Neuronal stem cell (in vitro differentiated cells): ENCODE results near the gene MACROD1.
A peak's percentile ranks its signal among the peaks of the same experiment; 100 is the strongest.
"Not testable (repeated sequence)": the region's sequence is repeated elsewhere in the genome, so short reads cannot be mapped to it uniquely, and the experiment has no call there.

Source experiments
- DNase-seq: peaks from one replicate; pipeline ENCODE4 v3.0.0-alpha.2; 2013; ENCODE audit warnings: low spot score
- H2AFZ ChIP-seq: one replicate; pipeline ENCODE4 v1.6.1; 2013; ENCODE audit warnings: mild to moderate bottlenecking, low read length, inconsistent platforms
- H2AK5ac ChIP-seq: 2 replicates; pipeline ENCODE4 v1.6.1; 2013; ENCODE audit warnings: low read depth, mild to moderate bottlenecking, inconsistent platforms, low read length, moderate library complexity, mixed read lengths
- H2BK120ac ChIP-seq: 2 replicates; pipeline ENCODE4 v1.6.1; 2013; ENCODE audit warnings: low read depth, mild to moderate bottlenecking, inconsistent platforms, low read length, moderate library complexity, mixed read lengths
- H2BK12ac ChIP-seq: one replicate; pipeline ENCODE4 v1.6.1; 2013; ENCODE audit warnings: low read length, inconsistent platforms
- H2BK15ac ChIP-seq: 2 replicates; pipeline ENCODE4 v1.6.1; 2013; ENCODE audit warnings: mild to moderate bottlenecking, low read length, inconsistent platforms, mixed read lengths
- H2BK5ac ChIP-seq: one replicate; pipeline ENCODE4 v1.6.1; 2013; ENCODE audit warnings: inconsistent platforms, mild to moderate bottlenecking, low read length, moderate library complexity
- H3K14ac ChIP-seq: one replicate; pipeline ENCODE4 v1.6.1; 2013; ENCODE audit warnings: low read length, inconsistent platforms
- H3K18ac ChIP-seq: 2 replicates; pipeline ENCODE4 v1.6.1; 2013; ENCODE audit warnings: low read length, inconsistent platforms
- H3K23ac ChIP-seq: 2 replicates; pipeline ENCODE4 v1.6.1; 2013; ENCODE audit warnings: low read depth, mild to moderate bottlenecking, mixed read lengths, low read length, inconsistent platforms; ENCODE audit not compliant: poor library complexity
- H3K27ac ChIP-seq: replicated peaks from 3 replicates; pipeline ENCODE4 v1.5.1; 2013; ENCODE audit warnings: low read length, inconsistent platforms
- H3K27me3 ChIP-seq, 3 experiments: 2 replicates each; pipeline ENCODE4 v1.6.1; 2013; ENCODE audit warnings: low read length in 3 of 3, mild to moderate bottlenecking in 2 of 3, inconsistent platforms in 1 of 3, low read depth in 1 of 3, mixed read lengths in 1 of 3, moderate library complexity in 1 of 3; ENCODE audit not compliant: control insufficient read depth in 3 of 3, insufficient read depth in 3 of 3
- H3K36me3 ChIP-seq, 2 donors: replicated peaks in 1 of 2; 2 replicates each; pipeline ENCODE4 v1.6.1; 2013; ENCODE audit warnings: low read length in 2 of 2; ENCODE audit not compliant: control insufficient read depth in 2 of 2, insufficient read depth in 2 of 2
- H3K4ac ChIP-seq: 2 replicates; pipeline ENCODE4 v1.6.1; 2013; ENCODE audit warnings: inconsistent platforms, mild to moderate bottlenecking, low read length, moderate library complexity
- H3K4me1 ChIP-seq, 2 donors: 1 replicate in 1 of 2; 2 replicates in 1 of 2; pipeline ENCODE4 v1.6.1; 2013; ENCODE audit warnings: low read length in 2 of 2, low read depth in 1 of 2; ENCODE audit not compliant: control insufficient read depth in 2 of 2, insufficient read depth in 1 of 2
- H3K4me2 ChIP-seq: one replicate; pipeline ENCODE4 v1.6.1; 2013; ENCODE audit warnings: mild to moderate bottlenecking, low read length, inconsistent platforms; ENCODE audit not compliant: insufficient read depth, poor library complexity, severe bottlenecking
- H3K4me3 ChIP-seq, 2 donors: 2 replicates each; pipeline ENCODE4 v1.5.1; 2013; ENCODE audit warnings: low read length in 2 of 2, mild to moderate bottlenecking in 2 of 2, inconsistent platforms in 1 of 2, moderate library complexity in 1 of 2
- H3K79me1 ChIP-seq: one replicate; pipeline ENCODE4 v1.6.1; 2013; ENCODE audit warnings: low read depth, mild to moderate bottlenecking, inconsistent platforms, low read length, moderate library complexity
- H3K9ac ChIP-seq: one replicate; pipeline ENCODE4 v1.6.1; 2013; ENCODE audit warnings: mild to moderate bottlenecking, low read depth, low read length, inconsistent platforms; ENCODE audit not compliant: poor library complexity
- H3K9me3 ChIP-seq, 2 donors: replicated peaks in 1 of 2; 2 replicates each; pipeline versions ENCODE3 to v1.6.1; 2013; ENCODE audit warnings: low read length in 2 of 2, mild to moderate bottlenecking in 2 of 2, inconsistent platforms in 1 of 2, low read depth in 1 of 2, mixed read lengths in 1 of 2, moderate library complexity in 1 of 2; ENCODE audit not compliant: control insufficient read depth in 2 of 2, insufficient read depth in 1 of 2
- H4K8ac ChIP-seq: one replicate; pipeline ENCODE4 v1.6.1; 2013; ENCODE audit warnings: low read depth, mild to moderate bottlenecking, inconsistent platforms, low read length, moderate library complexity
- H4K91ac ChIP-seq: one replicate; pipeline ENCODE4 v1.6.1; 2013; ENCODE audit warnings: low read length, low read depth, mild to moderate bottlenecking, inconsistent platforms; ENCODE audit not compliant: poor library complexity
- WGBS, 2 donors: extraction: QIAGEN DNeasy Blood & Tissue Kit; methylation state at CpG; one replicate each; pipeline ENCODE4 v1.1.7; 2013; ENCODE audit warnings: missing lambda C conversion rate in 2 of 2, mixed read lengths in 1 of 2; ENCODE audit not compliant: insufficient read length in 2 of 2, insufficient replicate concordance in 1 of 2; ENCODE audit errors: extremely low coverage in 2 of 2; 5-methylcytosine and 5-hydroxymethylcytosine counted together

Gene MACROD1

DNA sequence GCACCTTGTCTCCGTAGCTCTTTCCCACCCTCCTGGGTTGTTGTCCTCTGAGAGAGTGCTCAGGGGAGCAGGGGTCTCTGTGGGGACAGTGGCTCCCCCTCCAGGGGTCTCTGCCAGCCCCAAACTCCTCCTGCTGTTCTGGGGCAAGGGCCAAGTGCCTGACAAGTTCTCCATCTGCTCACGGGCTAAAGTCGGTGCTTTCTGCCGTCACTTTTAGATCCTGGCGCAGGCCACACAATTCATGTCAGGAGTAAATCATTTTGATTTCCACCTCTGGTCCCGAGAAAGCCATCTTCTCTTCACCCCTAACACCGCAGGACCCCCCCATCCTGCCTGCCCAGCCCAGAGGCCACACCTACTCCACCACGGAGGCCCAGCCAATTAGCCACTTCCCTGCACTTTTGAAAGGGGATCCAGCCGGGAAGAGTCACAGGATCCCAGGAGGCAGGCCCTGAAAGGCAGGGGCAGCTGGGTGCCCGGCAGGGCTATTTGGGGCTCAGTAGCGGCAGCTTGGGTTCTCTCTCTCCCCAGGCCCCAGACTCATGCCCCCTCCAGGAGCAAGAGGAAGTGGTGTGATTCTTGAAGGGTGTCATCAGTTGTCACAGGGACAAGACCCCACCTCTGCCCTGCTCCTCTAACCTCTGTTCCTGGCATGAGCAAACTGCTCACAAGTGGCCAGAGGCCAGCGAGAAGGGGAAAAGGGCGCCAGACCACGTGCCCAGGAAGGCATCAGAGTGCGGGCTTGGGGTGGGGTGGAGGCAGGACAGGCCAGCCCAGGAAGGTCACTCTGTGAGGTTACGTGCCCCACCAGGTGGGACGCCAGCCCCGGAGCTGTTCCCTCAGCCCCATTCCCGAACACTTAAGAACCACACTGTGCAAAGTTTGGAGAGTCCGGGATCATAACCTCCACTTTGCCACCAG lies 1.3 kb downstream of the MACROD1 start:
- Histone ChIP-seq H3K4me3 (peak overlapping the region; percentile 28 to 85), H3K36me3 (no peaks in the 10 kb centered on the region), H3K79me1 (peaks cover 2% of the 10 kb centered on the region), H3K23ac (peak overlapping the region; percentile 1), H3K4ac (no peak overlapping the region), H2BK5ac (peak overlapping the region; percentile 14), H3K9me3 (no peaks in the 10 kb centered on the region), H3K4me2 (peak overlapping the region; percentile 85), H3K4me1 (peaks cover 8 to 12% of the 10 kb centered on the region in 2 donors), H4K8ac (no peak overlapping the region), H2BK120ac (no peak overlapping the region), H2BK12ac (no peak overlapping the region), H3K18ac (peak overlapping the region; percentile 4), H3K9ac (peak overlapping the region; percentile 87), H4K91ac (no peak overlapping the region), H3K27ac (no peak overlapping the region), H3K14ac (no peak overlapping the region), H3K27me3 (no peaks in the 10 kb centered on the region), H2AFZ (peak overlapping the region; percentile 100), H2BK15ac (peak overlapping the region; percentile 86), H2AK5ac (peak overlapping the region; percentile 79)
- no peak for DNase-seq
- WGBS, 2 donors, result no CpG with 5 or more reads among the region's 20 CpGs

DNA sequence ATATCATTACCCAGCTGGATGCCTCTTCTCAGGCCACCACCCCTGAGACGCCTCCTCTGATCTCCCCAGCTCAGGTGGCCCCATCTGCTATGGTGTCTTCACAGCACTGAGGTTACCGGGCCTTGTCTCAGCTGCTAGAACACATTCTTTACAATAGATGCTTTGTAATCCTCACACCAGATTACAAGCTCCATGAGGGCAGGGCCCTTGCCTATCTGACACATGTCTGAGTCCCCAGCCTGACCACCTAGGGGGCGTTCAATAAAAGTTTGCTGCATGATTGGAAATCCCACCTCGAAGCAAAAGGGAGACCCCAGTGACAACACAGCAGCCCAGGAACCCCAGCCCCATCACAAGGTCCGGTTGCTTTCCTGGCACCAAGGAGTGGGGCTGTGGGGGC lies 2.0 kb downstream of the MACROD1 start:
- Histone ChIP-seq H4K8ac (no peak overlapping the region), H2BK120ac (no peak overlapping the region), H2BK15ac (no peak overlapping the region), H2AFZ (no peak overlapping the region), H2BK5ac (no peak overlapping the region), H3K4me1 (peaks cover 8 to 12% of the 10 kb centered on the region in 2 donors), H3K23ac (no peak overlapping the region), H3K27me3 (no peaks in the 10 kb centered on the region), H3K4me3 (no peak overlapping the region), H3K36me3 (no peaks in the 10 kb centered on the region), H3K9ac (no peak overlapping the region), H3K14ac (no peak overlapping the region), H4K91ac (no peak overlapping the region), H3K4me2 (no peak overlapping the region), H3K79me1 (peaks cover 2% of the 10 kb centered on the region), H3K18ac (no peak overlapping the region), H2BK12ac (no peak overlapping the region), H2AK5ac (peak overlapping the region; percentile 27), H3K4ac (no peak overlapping the region), H3K27ac (no peak overlapping the region), H3K9me3 (no peaks in the 10 kb centered on the region)
- WGBS, 2 donors, result no CpG with 5 or more reads among the region's 5 CpGs
- no peak for DNase-seq

GRCh38 chr11:64162769-64163168 lies 3.1 kb downstream of the MACROD1 start:
- no CpG with 5 or more reads among the region's 16 CpGs for WGBS, 2 donors
- H2AFZ ChIP-seq, H3K36me3 ChIP-seq, H3K4me2 ChIP-seq, H2BK12ac ChIP-seq, H3K18ac ChIP-seq, H4K91ac ChIP-seq, H3K9me3 ChIP-seq, H2BK5ac ChIP-seq, H3K79me1 ChIP-seq, DNase-seq, H3K4me3 ChIP-seq, H3K9ac ChIP-seq, H2BK120ac ChIP-seq, H4K8ac ChIP-seq, H2BK15ac ChIP-seq, H2AK5ac ChIP-seq, H3K27me3 ChIP-seq, H3K4ac ChIP-seq, H3K14ac ChIP-seq, H3K23ac ChIP-seq, H3K27ac ChIP-seq: not testable (repeated sequence)
- H3K4me1 ChIP-seq, result peaks cover 8 to 12% of the 10 kb centered on the region in 2 donors

GRCh38 chr11:64161037-64161436 lies 4.9 kb downstream of the MACROD1 start:
- no peak overlapping the region for H3K14ac ChIP-seq
- no peak overlapping the region for H2AFZ ChIP-seq
- no peak overlapping the region for H3K4ac ChIP-seq
- H3K9ac ChIP-seq, result no peak overlapping the region
- no peak overlapping the region for H4K91ac ChIP-seq
- H3K36me3 ChIP-seq, result no peaks in the 10 kb centered on the region
- peaks cover 2% of the 10 kb centered on the region for H3K79me1 ChIP-seq
- no peak overlapping the region for H2BK120ac ChIP-seq
- DNase-seq, result no peak
- no peaks in the 10 kb centered on the region for H3K9me3 ChIP-seq
- no peak overlapping the region for H3K27ac ChIP-seq
- no peak overlapping the region for H2BK12ac ChIP-seq
- no peak overlapping the region for H3K23ac ChIP-seq
- no peak overlapping the region for H3K4me3 ChIP-seq
- no peak overlapping the region for H4K8ac ChIP-seq
- H2BK15ac ChIP-seq, result no peak overlapping the region
- no peak overlapping the region for H2BK5ac ChIP-seq
- no peak overlapping the region for H3K4me2 ChIP-seq
- no peak overlapping the region for H2AK5ac ChIP-seq
- H3K4me1 ChIP-seq, result peaks cover 7% of the 10 kb centered on the region in 2 donors
- no peaks in the 10 kb centered on the region for H3K27me3 ChIP-seq
- H3K18ac ChIP-seq, result no peak overlapping the region
- no CpG with 5 or more reads among the region's 10 CpGs for WGBS, 2 donors
